A673 (cell line): ENCODE results near the gene FAM131C. TPM values are rescaled to one million over a fixed set of nuclear protein-coding genes. Genes with fewer than 3 reads are reported as not detected.

Source experiments
- BruUV-seq: library from RNA; stranded (reverse); fragments of 400-500 nt; replicated peaks from 2 replicates; lab custom pipeline; 2021; lab: Mats Ljungman, UMichigan
- CTCF ChIA-PET: fragments of 300-600 bp; sonication (Branson Sonifier 250); formaldehyde crosslinking; loops from one replicate; lab custom pipeline; 2022; ENCODE audit warnings: antibody characterized with exemption; lab: Charles Lee
- POLR2A ChIA-PET: fragments of 300-600 bp; sonication (Branson Sonifier 250); formaldehyde crosslinking; loops from one replicate; lab custom pipeline; 2022; ENCODE audit warnings: antibody characterized with exemption; ENCODE audit not compliant: low non-redundant PET; lab: Charles Lee
- DNase-seq: peaks from one replicate; pipeline ENCODE4 v3.0.0-alpha.2; 2015; ENCODE audit warnings: low spot score
- H3K27ac ChIP-seq: fragments of 200-600 bp; sonication (generic); 2 replicates; pipeline ENCODE4 v1.5.1; 2016; ENCODE audit warnings: mixed run types, low read depth, mild to moderate bottlenecking, mixed read lengths, antibody characterized with exemption, low read length; ENCODE audit not compliant: poor library complexity, severe bottlenecking
- H3K27me3 ChIP-seq: fragments of 200-600 bp; sonication (generic); replicated peaks from 2 replicates; pipeline ENCODE4 v1.6.1; 2017; ENCODE audit warnings: mixed run types, low read depth, mild to moderate bottlenecking, mixed read lengths, antibody characterized with exemption, low read length; ENCODE audit not compliant: insufficient read depth, poor library complexity
- H3K36me3 ChIP-seq: fragments of 200-600 bp; sonication (generic); 2 replicates; pipeline ENCODE4 v1.6.1; 2016; ENCODE audit warnings: mixed run types, mild to moderate bottlenecking, mixed read lengths, antibody characterized with exemption, low read length; ENCODE audit not compliant: insufficient read depth, poor library complexity, severe bottlenecking
- H3K4me1 ChIP-seq: fragments of 200-600 bp; sonication (generic); 2 replicates; pipeline ENCODE4 v1.6.1; 2017; ENCODE audit warnings: mixed run types, mild to moderate bottlenecking, mixed read lengths, antibody characterized with exemption, low read length; ENCODE audit not compliant: insufficient read depth, poor library complexity, severe bottlenecking
- H3K4me3 ChIP-seq: fragments of 200-600 bp; sonication (generic); 2 replicates; pipeline ENCODE4 v1.5.1; 2016; ENCODE audit warnings: low read depth, mixed run types, mild to moderate bottlenecking, mixed read lengths, low read length; ENCODE audit not compliant: poor library complexity, severe bottlenecking
- H3K9me3 ChIP-seq: fragments of 200-600 bp; sonication (generic); 2 replicates; pipeline ENCODE4 v1.6.1; 2016; ENCODE audit warnings: mixed run types, low read depth, mild to moderate bottlenecking, mixed read lengths, antibody characterized with exemption, low read length; ENCODE audit not compliant: poor library complexity, severe bottlenecking
- EZH2 ChIP-seq: fragments of 200-600 bp; sonication (generic); IDR thresholded peaks from 2 replicates; pipeline ENCODE4 v1.6.1; 2017; ENCODE audit warnings: borderline replicate concordance, low read depth, mild to moderate bottlenecking, mixed read lengths, antibody characterized with exemption, low read length; ENCODE audit not compliant: poor library complexity, severe bottlenecking
- intact Hi-C: fragments of 100-400 bp; cut with micrococcal nuclease; formaldehyde crosslinking; loops from one replicate; pipeline ENCODE4 v1.10.0; 2022; ENCODE audit not compliant: unreplicated experiment
- total RNA-seq: library from RNA; stranded (reverse); gene quantifications from 2 replicates; pipeline ENCODE4 v1.2.3, GENCODE V29; 2021
- TF ChIP-seq, protein P1 (sequence below): fragments of 300-800, 200-600 bp; sonication (generic); conservative IDR thresholded peaks from 2 replicates; pipeline ENCODE4 v1.5.1; 2017; ENCODE audit warnings: low read depth, mild to moderate bottlenecking, antibody characterized with exemption, low read length, moderate library complexity, mixed read lengths

FAM131C gene
- total RNA-seq, 1 experiment from 2014 or later: 0.71 TPM

DNA sequence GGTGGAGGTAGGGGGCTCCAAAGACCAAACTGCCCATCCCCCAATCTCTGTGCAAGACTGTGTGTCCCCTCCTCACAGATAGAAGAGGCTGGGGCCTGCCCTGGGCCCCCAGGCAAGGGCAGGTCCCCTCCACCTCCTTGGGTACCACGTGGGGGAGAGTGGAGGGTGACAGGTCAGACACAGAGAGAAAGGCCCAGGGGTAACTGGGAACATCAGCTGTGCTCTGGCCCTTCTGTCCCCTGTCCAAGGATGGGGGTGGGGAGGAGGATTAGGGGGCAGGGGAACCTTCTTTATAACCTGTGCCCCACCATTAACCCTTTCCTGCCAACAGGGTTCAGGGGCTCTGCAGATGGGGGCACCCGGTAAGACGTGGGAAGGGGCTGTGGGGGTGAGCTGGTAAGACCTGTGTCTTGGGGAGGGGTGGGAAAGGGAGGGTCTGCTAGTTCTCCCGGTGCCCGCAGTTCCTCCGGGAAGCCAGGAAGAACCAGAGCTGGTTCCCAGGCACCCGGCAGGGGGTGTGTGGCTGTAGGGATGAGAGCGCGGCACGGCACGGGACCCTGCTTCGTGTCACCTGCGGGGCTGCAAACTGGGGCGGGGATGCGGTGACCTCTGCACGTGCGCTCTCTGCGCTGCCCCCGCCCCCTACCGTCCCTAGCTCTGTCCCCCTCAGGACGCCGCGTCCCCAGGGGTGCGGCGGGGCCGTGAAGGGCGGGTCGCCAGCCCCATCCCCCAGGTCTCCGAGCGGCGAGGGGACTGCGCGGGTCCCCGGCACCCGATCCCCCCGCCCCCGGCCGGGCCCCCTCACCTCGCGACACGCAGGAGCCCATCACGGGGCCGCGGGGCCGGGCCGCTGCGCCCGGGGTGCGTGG lies 601 bp downstream of the FAM131C start:
- no peaks in the 10 kb centered on the region for H3K4me1 ChIP-seq
- ChIA-PET POLR2A (no interaction called here), CTCF (interaction anchor here (0.7 to 1.5 kb wide), 3 partner anchors 8 to 175 kb away, joined by 3 to 5 read pairs (median 3); no protein-coding TSS in a partner anchor)
- TF ChIP-seq, protein P1, sequence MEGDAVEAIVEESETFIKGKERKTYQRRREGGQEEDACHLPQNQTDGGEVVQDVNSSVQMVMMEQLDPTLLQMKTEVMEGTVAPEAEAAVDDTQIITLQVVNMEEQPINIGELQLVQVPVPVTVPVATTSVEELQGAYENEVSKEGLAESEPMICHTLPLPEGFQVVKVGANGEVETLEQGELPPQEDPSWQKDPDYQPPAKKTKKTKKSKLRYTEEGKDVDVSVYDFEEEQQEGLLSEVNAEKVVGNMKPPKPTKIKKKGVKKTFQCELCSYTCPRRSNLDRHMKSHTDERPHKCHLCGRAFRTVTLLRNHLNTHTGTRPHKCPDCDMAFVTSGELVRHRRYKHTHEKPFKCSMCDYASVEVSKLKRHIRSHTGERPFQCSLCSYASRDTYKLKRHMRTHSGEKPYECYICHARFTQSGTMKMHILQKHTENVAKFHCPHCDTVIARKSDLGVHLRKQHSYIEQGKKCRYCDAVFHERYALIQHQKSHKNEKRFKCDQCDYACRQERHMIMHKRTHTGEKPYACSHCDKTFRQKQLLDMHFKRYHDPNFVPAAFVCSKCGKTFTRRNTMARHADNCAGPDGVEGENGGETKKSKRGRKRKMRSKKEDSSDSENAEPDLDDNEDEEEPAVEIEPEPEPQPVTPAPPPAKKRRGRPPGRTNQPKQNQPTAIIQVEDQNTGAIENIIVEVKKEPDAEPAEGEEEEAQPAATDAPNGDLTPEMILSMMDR: no peak
- no peak for TF ChIP-seq EZH2
- no peak overlapping the region for H3K27ac ChIP-seq
- no peaks in the 10 kb centered on the region for H3K9me3 ChIP-seq
- no peak for DNase-seq
- H3K36me3 ChIP-seq: no peaks in the 10 kb centered on the region
- no TSS peak for BruUV-seq
- intact Hi-C loops: no loop called here
- H3K4me3 ChIP-seq: peak overlapping the region; percentile 53
- H3K27me3 ChIP-seq: no peaks in the 10 kb centered on the region

DNA sequence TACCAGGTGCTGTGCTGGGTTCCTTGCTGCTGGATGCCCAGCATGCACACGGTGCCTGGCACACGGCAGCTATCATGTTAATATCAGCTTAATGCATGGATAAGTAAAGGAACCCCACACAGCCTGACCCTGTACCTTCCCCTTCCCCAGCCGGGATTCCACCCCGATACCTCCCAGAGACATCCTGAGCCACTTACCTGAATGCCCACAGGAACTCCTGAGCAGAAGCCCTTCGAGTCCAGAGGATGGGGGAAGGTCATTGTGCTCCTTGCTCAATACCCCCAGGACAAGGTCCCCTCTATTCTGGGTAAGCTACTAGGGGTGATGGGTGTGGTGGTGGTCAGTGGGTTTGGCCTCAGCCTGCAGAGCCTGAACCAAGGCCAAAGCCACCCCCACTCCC lies 1.4 kb downstream of the FAM131C start:
- Histone ChIP-seq H3K9me3 (no peaks in the 10 kb centered on the region), H3K27me3 (no peaks in the 10 kb centered on the region), H3K27ac (no peak overlapping the region), H3K4me3 (no peak overlapping the region), H3K4me1 (no peaks in the 10 kb centered on the region), H3K36me3 (no peaks in the 10 kb centered on the region)
- intact Hi-C loops: no loop called here
- no peak for DNase-seq
- CTCF ChIA-PET: no interaction called here
- BruUV-seq: no TSS peak
- POLR2A ChIA-PET: no interaction called here
- TF ChIP-seq EZH2: no peak
- TF ChIP-seq, protein P1: no peak

DNA sequence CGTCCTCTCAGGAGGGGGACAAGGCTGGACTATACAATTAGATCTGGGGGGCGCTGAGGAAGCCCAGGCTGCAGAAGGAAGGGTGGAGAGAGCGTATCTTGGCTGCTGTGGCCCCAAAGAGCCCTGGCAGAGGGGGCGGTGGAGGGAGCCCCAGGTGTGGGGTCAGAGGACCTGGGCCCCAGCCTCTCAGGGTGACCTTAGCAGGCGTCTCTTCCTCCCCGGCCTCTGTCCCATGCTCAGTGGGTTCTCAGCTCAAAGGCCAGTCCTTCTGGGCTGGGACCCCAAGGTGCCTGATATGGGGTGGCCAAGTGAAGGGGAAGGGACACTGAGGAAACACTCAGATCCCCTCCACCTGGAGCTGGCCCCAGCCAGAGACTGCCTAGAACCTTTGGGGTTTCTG lies 1.8 kb downstream of the FAM131C start:
- Histone ChIP-seq H3K27ac (no peak overlapping the region), H3K4me1 (no peaks in the 10 kb centered on the region), H3K9me3 (no peaks in the 10 kb centered on the region), H3K4me3 (no peak overlapping the region), H3K27me3 (no peaks in the 10 kb centered on the region), H3K36me3 (no peaks in the 10 kb centered on the region)
- BruUV-seq: no TSS peak
- TF ChIP-seq EZH2: no peak
- TF ChIP-seq, protein P1: no peak
- intact Hi-C loops: no loop called here
- POLR2A ChIA-PET: no interaction called here
- CTCF ChIA-PET: no interaction called here
- DNase-seq: no peak
